ENCODE results near the gene GTSE1. TPM values are rescaled to one million over a fixed set of nuclear protein-coding genes. Genes with fewer than 3 reads are reported as not detected.

GTSE1 gene
- total and polyA plus RNA-seq, 2 donors (not counting 1 experiment from before 2014, with no cell fraction given) = 0.17 to 0.39 TPM

DNA sequence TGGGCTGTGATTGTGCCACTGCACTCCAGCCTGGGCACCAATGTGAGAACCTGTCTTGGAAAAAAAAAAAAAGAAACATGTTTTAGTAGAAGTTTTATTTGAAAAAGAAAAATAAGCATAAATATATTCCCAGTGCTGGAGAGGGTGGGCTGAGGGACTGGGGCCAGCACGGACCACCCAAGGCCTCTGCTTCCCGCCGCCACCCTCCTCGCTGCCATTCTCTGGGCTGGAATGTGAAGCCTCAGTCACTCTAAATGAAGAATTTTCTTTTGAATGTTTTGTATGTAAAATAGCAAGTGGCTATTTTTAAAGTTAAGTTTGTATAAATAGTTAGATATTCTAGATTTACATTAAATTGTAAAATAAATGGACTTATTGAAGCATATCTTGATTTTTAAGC lies 33.8 kb downstream of the GTSE1 start:
- Histone ChIP-seq H2AFZ (ENCODE audit: insufficient read depth, low read depth, low read length, poor library complexity, severe bottlenecking) (no peak overlapping the region), H3K36me3 (replicated peaks in 1 of 2; ENCODE audit: control extremely low read depth in 1 of 2, control insufficient read depth in 1 of 2, extremely low read depth in 1 of 2, insufficient read depth in 2 of 2, low read length in 1 of 2) (no peaks in the 10 kb centered on the region), H3K4me2 (replicated peaks; ENCODE audit: low read depth, low read length, poor library complexity, severe bottlenecking) (no peak overlapping the region), H3K27me3 (replicated peaks in 1 of 4; ENCODE audit: control extremely low read depth in 1 of 4, control insufficient read depth in 3 of 4, insufficient read depth in 4 of 4, low read length in 3 of 4) (no peaks in the 10 kb centered on the region), H4K20me1 (ENCODE audit: control insufficient read depth, insufficient read depth, low read length, poor library complexity, severe bottlenecking) (no peaks in the 10 kb centered on the region), H3K27ac (ENCODE audit: low read length in 2 of 2) (no peak overlapping the region), H3K4me3 (ENCODE audit: control extremely low read depth in 1 of 5, extremely low read depth in 1 of 5, insufficient read depth in 1 of 5, low read depth in 2 of 5, low read length in 4 of 5) (no peak overlapping the region), H3K9ac (ENCODE audit: low read length) (no peak overlapping the region), H3K9me3 (ENCODE audit: control extremely low read depth in 1 of 3, control insufficient read depth in 2 of 3, insufficient read depth in 1 of 3, low read length in 2 of 3) (no peaks in the 10 kb centered on the region), H3K79me2 (ENCODE audit: control insufficient read depth, insufficient read depth, low read length) (peaks cover 4% of the 10 kb centered on the region), H3K4me1 (ENCODE audit: control insufficient read depth in 2 of 2, insufficient read depth in 2 of 2, low read length in 2 of 2) (peaks cover 0 to 7% of the 10 kb centered on the region in 2 donors)
- no peak for DNase-seq
- no peak overlapping the region for H3K4me3 Mint-ChIP-seq
- no peaks in the 10 kb centered on the region for H3K27me3 Mint-ChIP-seq
- no peak overlapping the region for H3K27ac Mint-ChIP-seq
- TF ChIP-seq EZH2 (IDR thresholded peaks at IDR 0.05; ENCODE audit: borderline replicate concordance, insufficient read depth, low read depth, low read length, poor library complexity, severe bottlenecking) = no peak
- TF ChIP-seq, protein P1, sequence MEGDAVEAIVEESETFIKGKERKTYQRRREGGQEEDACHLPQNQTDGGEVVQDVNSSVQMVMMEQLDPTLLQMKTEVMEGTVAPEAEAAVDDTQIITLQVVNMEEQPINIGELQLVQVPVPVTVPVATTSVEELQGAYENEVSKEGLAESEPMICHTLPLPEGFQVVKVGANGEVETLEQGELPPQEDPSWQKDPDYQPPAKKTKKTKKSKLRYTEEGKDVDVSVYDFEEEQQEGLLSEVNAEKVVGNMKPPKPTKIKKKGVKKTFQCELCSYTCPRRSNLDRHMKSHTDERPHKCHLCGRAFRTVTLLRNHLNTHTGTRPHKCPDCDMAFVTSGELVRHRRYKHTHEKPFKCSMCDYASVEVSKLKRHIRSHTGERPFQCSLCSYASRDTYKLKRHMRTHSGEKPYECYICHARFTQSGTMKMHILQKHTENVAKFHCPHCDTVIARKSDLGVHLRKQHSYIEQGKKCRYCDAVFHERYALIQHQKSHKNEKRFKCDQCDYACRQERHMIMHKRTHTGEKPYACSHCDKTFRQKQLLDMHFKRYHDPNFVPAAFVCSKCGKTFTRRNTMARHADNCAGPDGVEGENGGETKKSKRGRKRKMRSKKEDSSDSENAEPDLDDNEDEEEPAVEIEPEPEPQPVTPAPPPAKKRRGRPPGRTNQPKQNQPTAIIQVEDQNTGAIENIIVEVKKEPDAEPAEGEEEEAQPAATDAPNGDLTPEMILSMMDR (IDR thresholded peaks at IDR 0.05) = no peak
- H3K9me3 Mint-ChIP-seq (ENCODE audit: insufficient read depth) = no peaks in the 10 kb centered on the region
- ChIA-PET POLR2A (no interaction called here), CTCF (interaction anchor here (1.0 kb wide), 1 partner anchor 37 kb away, joined by 3 read pairs; no protein-coding TSS in a partner anchor)
- peaks cover 5% of the 10 kb centered on the region for H3K4me1 Mint-ChIP-seq
- intact Hi-C loops (cut with micrococcal nuclease) = no loop called here
- no peak for ATAC-seq (ENCODE audit: low read depth)
- WGBS (ENCODE audit: insufficient coverage) = 100% methylated on average over 4 of the region's 4 CpGs

DNA sequence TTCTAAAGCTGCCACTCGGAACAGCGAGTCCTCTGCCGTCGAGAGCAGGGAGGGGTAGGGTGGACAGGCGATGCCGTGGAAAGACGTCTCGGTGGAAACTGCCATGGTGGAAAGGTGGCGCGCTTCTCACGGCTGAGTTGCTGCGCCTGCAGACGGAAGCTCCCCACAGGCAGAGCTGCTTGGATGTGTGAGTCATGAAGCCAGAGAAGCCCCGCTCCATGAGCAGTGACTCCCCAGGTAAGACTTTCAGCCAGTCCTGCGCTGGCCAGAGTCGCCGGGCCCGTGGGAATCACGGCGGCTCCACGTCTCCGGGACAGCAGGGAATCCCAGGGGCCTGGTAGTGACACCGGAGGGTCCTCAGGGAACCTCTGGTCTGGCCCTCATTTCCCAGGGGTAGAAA lies 34.8 kb downstream of the GTSE1 start:
- H3K79me2 ChIP-seq (ENCODE audit: control insufficient read depth, insufficient read depth, low read length) = peaks cover 15% of the 10 kb centered on the region
- Mint-ChIP-seq H3K4me1 (peaks cover 9% of the 10 kb centered on the region), H3K27me3 (no peaks in the 10 kb centered on the region), H3K9me3 (ENCODE audit: insufficient read depth) (no peaks in the 10 kb centered on the region), H3K4me3 (no peak overlapping the region), H3K27ac (no peak overlapping the region)
- H3K36me3 ChIP-seq (replicated peaks in 1 of 2; ENCODE audit: control extremely low read depth in 1 of 2, control insufficient read depth in 1 of 2, extremely low read depth in 1 of 2, insufficient read depth in 2 of 2, low read length in 1 of 2) = no peaks in the 10 kb centered on the region
- WGBS (ENCODE audit: insufficient coverage) = 98% methylated on average over 19 of the region's 23 CpGs
- no peak for ATAC-seq (ENCODE audit: low read depth)
- TF ChIP-seq, protein P1 (IDR thresholded peaks at IDR 0.05) = no peak
- TF ChIP-seq EZH2 (IDR thresholded peaks at IDR 0.05; ENCODE audit: borderline replicate concordance, insufficient read depth, low read depth, low read length, poor library complexity, severe bottlenecking) = no peak
- ChIA-PET POLR2A (interaction anchor here (0.6 kb wide), 1 partner anchor 215 kb away, joined by 3 read pairs; no protein-coding TSS in a partner anchor), CTCF (interaction anchor here (1.0 kb wide), 1 partner anchor 36 kb away, joined by 3 read pairs; no protein-coding TSS in a partner anchor)
- intact Hi-C loops (cut with micrococcal nuclease) = no loop called here
- no peak overlapping the region for H3K9ac ChIP-seq (ENCODE audit: low read length)
- H3K27ac ChIP-seq (ENCODE audit: low read length in 2 of 2) = no peak overlapping the region
- DNase-seq = no peak
- peaks cover 0 to 4% (median 0%) of the 10 kb centered on the region in 3 donors for H3K9me3 ChIP-seq (ENCODE audit: control extremely low read depth in 1 of 3, control insufficient read depth in 2 of 3, insufficient read depth in 1 of 3, low read length in 2 of 3)
- no peaks in the 10 kb centered on the region for H3K27me3 ChIP-seq (replicated peaks in 1 of 4; ENCODE audit: control extremely low read depth in 1 of 4, control insufficient read depth in 3 of 4, insufficient read depth in 4 of 4, low read length in 3 of 4)
- H3K4me1 ChIP-seq (ENCODE audit: control insufficient read depth in 2 of 2, insufficient read depth in 2 of 2, low read length in 2 of 2) = peaks cover 3 to 9% of the 10 kb centered on the region in 2 donors
- H3K4me2 ChIP-seq (replicated peaks; ENCODE audit: low read depth, low read length, poor library complexity, severe bottlenecking) = no peak overlapping the region
- H4K20me1 ChIP-seq (ENCODE audit: control insufficient read depth, insufficient read depth, low read length, poor library complexity, severe bottlenecking) = peaks cover 6% of the 10 kb centered on the region
- no peak overlapping the region for H2AFZ ChIP-seq (ENCODE audit: insufficient read depth, low read depth, low read length, poor library complexity, severe bottlenecking)
- no peak overlapping the region for H3K4me3 ChIP-seq (ENCODE audit: control extremely low read depth in 1 of 5, extremely low read depth in 1 of 5, insufficient read depth in 1 of 5, low read depth in 2 of 5, low read length in 4 of 5)

Measured in B cell (primary cell).